Measurements from ENCODE around the gene CD2.

- TF ChIP-seq CTCF (IDR thresholded peaks at IDR 0.05) (no peak), POLR2A (IDR thresholded peaks at IDR 0.05) (no peak)
These were observed 21.0 kb downstream of the CD2 start for GRCh38 chr1:116775116-116775752.
